Neutrophil (primary cell): ENCODE data around the gene POU5F1.

Source experiments
- H3K27ac ChIP-seq: fragments of 200-600 bp; sonication (generic); 2 replicates; pipeline ENCODE4 v1.5.1; 2016; ENCODE audit warnings: mild to moderate bottlenecking, moderate library complexity
- H3K27me3 ChIP-seq: fragments of 200-600 bp; sonication (generic); 2 replicates; pipeline ENCODE4 v1.6.0; 2016; ENCODE audit warnings: mild to moderate bottlenecking
- H3K36me3 ChIP-seq: fragments of 200-600 bp; sonication (generic); 2 replicates; pipeline ENCODE4 v1.5.1; 2017
- H3K4me1 ChIP-seq, 2 experiments: fragments of 200-600 bp in 1 of 2; sonication (generic) in 1 of 2; 1 replicate in 1 of 2; 2 replicates in 1 of 2; pipeline versions ENCODE4 v1.5.1 to v1.6.1; 2013 to 2016; ENCODE audit warnings: low read depth in 1 of 2, low read length in 1 of 2, mild to moderate bottlenecking in 1 of 2, moderate library complexity in 1 of 2; ENCODE audit not compliant: control insufficient read depth in 1 of 2, insufficient read depth in 1 of 2
- H3K4me3 ChIP-seq, 2 experiments: fragments of 200-600 bp in 1 of 2; sonication (generic) in 1 of 2; 1 replicate in 1 of 2; 2 replicates in 1 of 2; pipeline ENCODE4 v1.5.1; 2013 to 2016; ENCODE audit warnings: low read depth in 1 of 2, low read length in 1 of 2, mild to moderate bottlenecking in 1 of 2, moderate library complexity in 1 of 2
- H3K9me3 ChIP-seq: fragments of 200-600 bp; sonication (generic); 2 replicates; pipeline ENCODE4 v1.5.1; 2016
- CTCF ChIP-seq: fragments of 200-600 bp; sonication (generic); IDR thresholded peaks from 2 replicates; pipeline ENCODE4 v1.5.1; 2016; ENCODE audit warnings: antibody characterized with exemption

Gene POU5F1

DNA sequence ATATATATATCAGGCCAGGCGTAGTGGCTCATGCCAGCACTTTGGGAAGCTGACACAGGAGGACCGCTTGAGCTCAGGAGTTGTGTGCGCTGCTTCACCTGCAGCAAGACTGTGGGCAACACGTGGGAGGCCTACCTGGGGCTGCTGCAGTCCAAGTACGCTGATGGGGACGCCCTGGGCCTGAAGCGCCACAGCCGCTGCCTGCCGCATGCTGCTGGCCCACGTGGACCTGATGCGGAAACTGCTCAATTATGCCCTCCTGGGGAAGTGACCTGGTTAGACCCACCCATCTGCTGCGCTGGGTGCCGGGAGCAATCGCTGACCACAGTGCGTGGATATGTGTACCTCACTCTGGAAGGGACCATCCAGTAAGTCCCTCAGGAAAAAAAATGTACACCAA, 29.8 kb downstream of the POU5F1 start:
- Histone ChIP-seq H3K27me3 (peaks cover 19% of the 10 kb centered on the region), H3K4me1 (peaks cover 4 to 5% of the 10 kb centered on the region in 2 experiments), H3K9me3 (no peaks in the 10 kb centered on the region), H3K27ac (no peak overlapping the region), H3K4me3 (no peak overlapping the region), H3K36me3 (peaks cover 20% of the 10 kb centered on the region)
- no peak for TF ChIP-seq CTCF

DNA sequence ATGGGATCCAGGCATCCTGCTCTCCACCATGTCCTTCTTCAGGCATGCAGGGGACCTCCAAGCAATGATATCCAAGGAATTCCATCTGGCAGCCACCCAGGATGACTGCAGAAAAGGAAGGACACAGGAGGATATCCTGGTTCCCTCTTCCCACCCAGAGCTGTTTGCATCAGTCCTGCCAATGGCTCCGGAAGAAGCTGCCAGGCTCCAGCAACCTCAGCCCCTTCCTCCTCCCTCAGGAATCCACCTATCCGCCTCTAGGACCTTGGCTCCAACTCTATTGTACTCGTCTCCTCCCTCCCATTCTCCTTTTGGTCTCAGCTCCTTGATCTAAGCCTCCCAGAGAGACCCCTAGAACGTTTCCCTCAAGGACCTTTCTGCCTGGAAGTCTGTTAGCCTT, 30.9 kb downstream of the POU5F1 start:
- peaks cover 4 to 5% of the 10 kb centered on the region in 2 experiments for H3K4me1 ChIP-seq
- H3K27ac ChIP-seq, result no peak overlapping the region
- H3K9me3 ChIP-seq, result no peaks in the 10 kb centered on the region
- peaks cover 19% of the 10 kb centered on the region for H3K27me3 ChIP-seq
- TF ChIP-seq CTCF, result no peak
- H3K4me3 ChIP-seq, result no peak overlapping the region
- peaks cover 14% of the 10 kb centered on the region for H3K36me3 ChIP-seq

- peaks cover 11% of the 10 kb centered on the region for H3K36me3 ChIP-seq
- no peak within 1 kb of the TSS for H3K4me3 ChIP-seq
- no peak within 1 kb of the TSS for H3K27ac ChIP-seq
These were observed 31.5 kb downstream of the POU5F1 start, which contains the start of gene PSORS1C2 for GRCh38 chr6:31138982-31139381. TSS of gene PSORS1C2 (minus strand) at chr6:31139066. CDS start at chr6:31139026, 40 bp downstream.

DNA sequence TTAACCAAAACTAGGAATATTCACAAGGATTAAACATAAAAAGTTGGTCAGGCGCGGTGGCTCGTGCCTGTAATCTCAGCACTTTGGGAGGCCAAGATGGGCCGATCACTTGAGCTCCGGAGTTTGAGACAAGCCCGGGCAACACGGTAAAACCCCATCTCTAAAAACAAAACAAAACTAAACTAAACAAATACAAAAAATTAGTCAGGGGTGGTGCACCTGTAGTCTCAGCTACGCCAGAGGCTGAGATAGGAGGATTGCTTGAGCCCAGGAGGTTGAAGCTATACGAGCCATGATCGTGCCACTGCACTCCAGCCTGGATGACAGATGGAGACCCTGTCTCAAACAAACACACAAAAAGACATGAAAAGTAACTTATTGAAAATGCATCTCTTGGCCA, 34.8 kb downstream of the POU5F1 start:
- Histone ChIP-seq H3K27me3 (peaks cover 19% of the 10 kb centered on the region), H3K9me3 (no peaks in the 10 kb centered on the region), H3K4me1 (peaks cover 4 to 5% of the 10 kb centered on the region in 2 experiments), H3K27ac (no peak overlapping the region), H3K4me3 (no peak overlapping the region), H3K36me3 (no peaks in the 10 kb centered on the region)
- TF ChIP-seq CTCF, result no peak

More at GRCh38 chr6:31138982-31139381, 31.5 kb downstream of the POU5F1 start, which contains the start of gene PSORS1C2:
- TF ChIP-seq CTCF, result no peak
- Histone ChIP-seq H3K9me3 (no peaks in the 10 kb centered on the region), H3K4me1 (peaks cover 4 to 5% of the 10 kb centered on the region in 2 experiments), H3K27me3 (peaks cover 19% of the 10 kb centered on the region)

DNA sequence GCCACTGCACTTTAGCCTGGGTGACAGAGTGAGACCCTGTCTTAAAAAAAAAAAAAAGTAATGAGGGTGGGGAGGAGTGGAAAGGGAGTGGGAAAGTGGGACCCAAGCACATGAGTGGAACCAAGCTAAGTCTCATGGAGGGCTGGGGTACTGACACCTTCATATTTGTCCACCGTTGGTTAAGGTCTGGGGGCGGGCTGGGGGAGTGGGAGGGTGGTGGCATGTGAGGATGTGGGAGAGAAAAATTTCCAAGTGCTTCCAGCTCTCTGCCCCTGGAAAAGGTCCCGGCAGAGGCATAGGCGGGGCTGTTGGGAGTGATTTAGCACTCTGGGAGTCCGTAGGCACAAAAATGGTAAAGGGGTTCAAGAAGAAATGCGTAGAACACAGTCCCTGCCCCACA, 37.7 kb downstream of the POU5F1 start:
- TF ChIP-seq CTCF, result no peak
- peaks cover 4% of the 10 kb centered on the region in 2 experiments for H3K4me1 ChIP-seq
- no peaks in the 10 kb centered on the region for H3K9me3 ChIP-seq
- no peak overlapping the region for H3K4me3 ChIP-seq
- no peaks in the 10 kb centered on the region for H3K36me3 ChIP-seq
- H3K27ac ChIP-seq, result no peak overlapping the region
- peaks cover 22% of the 10 kb centered on the region for H3K27me3 ChIP-seq

DNA sequence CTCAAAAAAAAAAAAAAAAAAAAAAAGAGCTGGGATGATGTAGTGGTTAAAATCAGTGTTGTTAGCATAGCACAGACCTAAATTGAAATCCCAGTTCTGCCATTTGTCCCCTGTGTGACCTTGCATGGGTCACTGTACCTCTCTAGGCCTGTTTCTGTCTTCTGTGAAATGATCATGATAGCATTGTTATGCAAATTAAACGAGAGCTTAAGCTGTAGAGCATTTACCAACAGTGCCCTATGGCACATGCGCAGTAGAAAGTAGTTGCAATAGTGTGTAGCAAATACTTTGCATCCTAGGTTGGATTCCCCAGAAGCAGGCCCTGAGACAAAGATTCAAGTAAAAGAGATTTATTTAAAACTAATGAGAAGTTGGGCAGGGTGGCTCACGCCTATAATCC, 38.9 kb downstream of the POU5F1 start:
- peaks cover 18% of the 10 kb centered on the region for H3K27me3 ChIP-seq
- no peaks in the 10 kb centered on the region for H3K9me3 ChIP-seq
- no peak for TF ChIP-seq CTCF
- no peak overlapping the region for H3K4me3 ChIP-seq
- H3K4me1 ChIP-seq, result no peaks in the 10 kb centered on the region
- H3K36me3 ChIP-seq, result no peaks in the 10 kb centered on the region
- H3K27ac ChIP-seq, result no peak overlapping the region
